Sigmoid colon (tissue), 4 donors: ENCODE measurements around the gene SYT17.
A peak's percentile ranks its signal among the peaks of the same experiment; 100 is the strongest.

Experiments
- EP300 ChIP-seq, 4 donors: sonication (generic); formaldehyde crosslinking; IDR thresholded peaks; one replicate each; pipeline ENCODE4 v1.6.1; 2017; ENCODE audit warnings: antibody characterized with exemption in 4 of 4
- POLR2A ChIP-seq, 2 donors: fragments of 450-650 bp; IDR thresholded peaks; one replicate each; pipeline ENCODE4 v1.6.1; 2016; ENCODE audit warnings: antibody characterized with exemption in 2 of 2, mild to moderate bottlenecking in 2 of 2, moderate library complexity in 2 of 2
- TF ChIP-seq, protein P1 (sequence below), 4 experiments: fragments of 450-650 bp in 3 of 4; fragments of 200-600 bp in 1 of 4; IDR thresholded peaks; one replicate each; pipeline ENCODE4 v1.5.1; 2016 to 2019; ENCODE audit warnings: antibody characterized with exemption in 4 of 4, mild to moderate bottlenecking in 3 of 4, moderate library complexity in 2 of 4

DNA sequence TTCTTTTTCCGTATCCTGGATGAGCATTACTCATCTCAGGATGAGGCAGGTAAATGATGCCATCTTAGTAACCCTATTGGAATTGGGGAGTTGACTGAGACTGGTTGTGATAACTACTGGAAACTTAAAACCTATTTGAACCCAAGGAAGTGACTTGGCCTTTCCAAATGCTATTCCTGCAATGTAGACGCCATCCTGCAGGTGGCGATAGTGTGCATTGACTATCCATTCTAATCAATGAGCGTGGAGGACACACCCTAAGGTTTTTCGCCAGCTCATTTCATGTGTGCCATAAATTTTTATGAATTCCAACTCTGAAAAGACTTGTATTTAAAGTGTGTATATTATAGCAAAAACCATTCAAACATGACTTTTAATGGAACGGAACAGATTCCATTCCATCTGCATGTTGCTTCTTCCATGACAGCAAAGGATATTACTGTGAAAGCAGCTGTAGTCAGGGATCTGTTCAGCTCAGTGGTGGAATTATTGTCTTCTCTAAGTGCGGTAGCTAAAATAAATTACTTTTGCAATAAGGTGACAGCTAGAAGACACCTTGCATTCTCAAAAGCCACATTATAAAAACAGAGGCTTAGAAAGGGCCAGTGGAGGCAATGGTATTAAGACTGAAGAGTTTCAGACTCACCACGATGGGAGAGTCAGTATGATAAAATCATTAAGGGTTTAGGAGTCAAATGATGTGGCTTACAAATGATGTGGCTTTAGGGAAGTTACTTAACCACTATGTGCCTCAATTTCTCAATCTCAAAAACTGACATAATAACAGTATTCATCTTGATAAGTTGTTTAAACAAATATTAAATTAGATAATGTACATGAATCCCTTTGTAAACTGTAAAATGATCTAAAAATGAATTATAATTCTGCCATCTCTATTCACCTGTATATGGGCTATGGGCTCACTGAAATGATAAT lies 55.5 kb downstream of the SYT17 start:
- TF ChIP-seq, protein P1, sequence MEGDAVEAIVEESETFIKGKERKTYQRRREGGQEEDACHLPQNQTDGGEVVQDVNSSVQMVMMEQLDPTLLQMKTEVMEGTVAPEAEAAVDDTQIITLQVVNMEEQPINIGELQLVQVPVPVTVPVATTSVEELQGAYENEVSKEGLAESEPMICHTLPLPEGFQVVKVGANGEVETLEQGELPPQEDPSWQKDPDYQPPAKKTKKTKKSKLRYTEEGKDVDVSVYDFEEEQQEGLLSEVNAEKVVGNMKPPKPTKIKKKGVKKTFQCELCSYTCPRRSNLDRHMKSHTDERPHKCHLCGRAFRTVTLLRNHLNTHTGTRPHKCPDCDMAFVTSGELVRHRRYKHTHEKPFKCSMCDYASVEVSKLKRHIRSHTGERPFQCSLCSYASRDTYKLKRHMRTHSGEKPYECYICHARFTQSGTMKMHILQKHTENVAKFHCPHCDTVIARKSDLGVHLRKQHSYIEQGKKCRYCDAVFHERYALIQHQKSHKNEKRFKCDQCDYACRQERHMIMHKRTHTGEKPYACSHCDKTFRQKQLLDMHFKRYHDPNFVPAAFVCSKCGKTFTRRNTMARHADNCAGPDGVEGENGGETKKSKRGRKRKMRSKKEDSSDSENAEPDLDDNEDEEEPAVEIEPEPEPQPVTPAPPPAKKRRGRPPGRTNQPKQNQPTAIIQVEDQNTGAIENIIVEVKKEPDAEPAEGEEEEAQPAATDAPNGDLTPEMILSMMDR (IDR thresholded peaks at IDR 0.05): peak in 2 of 4 experiments; percentile 26 to 34
- TF ChIP-seq EP300 (IDR thresholded peaks at IDR 0.05) (no peak), POLR2A (IDR thresholded peaks at IDR 0.05) (no peak)
